Mucosa of descending colon (tissue), 3 donors: ENCODE measurements around the gene TSPO. TPM values are rescaled to one million over a fixed set of nuclear protein-coding genes. Genes with fewer than 3 reads are reported as not detected.

Source experiments
- ATAC-seq: fragments of 200-7000 bp; cut with Tn5 transposase; one replicate; pipeline ENCODE4 v1.9.1; 2020; ENCODE audit warnings: mild to moderate bottlenecking, moderate library complexity
- DNase-seq, 3 donors: peaks; one replicate each; pipeline ENCODE4 v3.0.0-alpha.2; 2020
- H3K36me3 ChIP-seq: fragments of 200-600 bp; one replicate; pipeline ENCODE4 v1.8.0; 2021; ENCODE audit warnings: low read depth, mild to moderate bottlenecking
- H3K4me1 ChIP-seq: fragments of 200-600 bp; one replicate; pipeline ENCODE4 v1.8.0; 2021; ENCODE audit warnings: low read depth, mild to moderate bottlenecking
- H3K4me3 ChIP-seq: fragments of 200-600 bp; one replicate; pipeline ENCODE4 v1.8.0; 2021; ENCODE audit warnings: mild to moderate bottlenecking
- H3K9me3 ChIP-seq: fragments of 200-600 bp; one replicate; pipeline ENCODE4 v1.8.0; 2021; ENCODE audit warnings: mild to moderate bottlenecking
- intact Hi-C, 2 donors: fragments of 100-400 bp; cut with DNase I in 1 of 2; cut with micrococcal nuclease in 1 of 2; formaldehyde crosslinking; loops; one replicate each; pipeline versions ENCODE4 v1.11.0 to v1.11.1; 2022; cut with DNase I, micrococcal nuclease
- total RNA-seq, 3 donors: library from RNA; stranded (reverse); fragmentation: NEBNext Ultra II Directional in 2 of 3; extraction: Animal tissue kit (Norgen Biotek cat#: 25700) in 2 of 3; gene quantifications; one replicate each; pipeline versions ENCODE4 v1.2.1 to v1.2.4, GENCODE V29; 2021 to 2023
- TF ChIP-seq, protein P1 (sequence below): fragments of 200-600 bp; IDR thresholded peaks from one replicate; pipeline ENCODE4 v1.8.0; 2022; ENCODE audit warnings: antibody characterized with exemption, mild to moderate bottlenecking
- donor health status: DM: no; HTN: no; CAD: no; lungs with moderate emphysema.
- donor health status: DM: no; HTN: no; CAD: no.
- donor health status: DM: no; HTN: yes; CAD: no.

TSPO gene
- total RNA-seq, 3 donors from 2014 or later = 134 to 281 (median 236) TPM

DNA sequence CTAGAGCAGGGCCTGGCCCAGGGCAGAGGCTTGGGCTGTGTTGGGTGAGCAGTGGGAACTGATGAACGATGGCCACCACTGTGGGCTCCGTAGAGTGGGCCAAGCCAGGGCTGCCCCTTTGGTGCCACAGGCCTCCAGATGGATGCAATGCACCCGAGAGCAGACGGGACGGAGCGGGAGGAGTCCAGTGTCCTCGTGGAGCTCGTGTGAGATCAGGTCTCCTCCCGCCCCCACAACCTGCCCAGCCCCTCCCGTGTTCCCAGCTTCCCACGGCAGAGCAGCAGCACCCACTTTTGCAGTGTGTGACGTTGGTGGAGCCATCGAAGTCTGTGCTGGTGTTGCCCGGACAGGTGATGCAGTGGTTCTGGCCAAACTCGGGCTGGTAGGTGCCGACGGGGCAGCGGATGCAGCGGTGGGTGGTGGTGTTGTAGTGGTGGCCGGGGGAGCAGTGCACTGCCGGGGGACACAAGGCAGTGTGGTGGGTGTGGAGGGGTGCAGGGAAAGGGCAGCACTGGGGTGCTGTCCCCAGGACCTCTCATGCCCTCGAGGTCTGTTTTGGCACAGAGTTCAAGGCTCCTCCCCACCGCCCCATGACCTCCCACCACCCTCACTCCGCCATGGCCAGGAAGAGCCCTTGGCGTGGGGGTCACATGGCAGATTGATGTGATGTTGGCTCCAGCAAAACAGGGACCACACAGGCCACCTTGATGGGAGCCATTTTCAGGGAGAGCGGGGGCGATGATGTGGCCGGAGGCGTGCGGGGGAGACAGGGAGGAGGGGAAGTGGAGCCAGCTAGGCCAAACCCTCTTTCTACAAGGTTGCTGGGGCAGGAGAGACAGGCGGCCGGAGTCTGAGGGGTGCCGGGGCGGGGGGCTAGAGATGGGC, 59.5 kb downstream of the TSPO start:
- H3K4me1 ChIP-seq = no peaks in the 10 kb centered on the region
- H3K4me3 ChIP-seq = no peak overlapping the region
- ATAC-seq (no peak), DNase-seq (peak in 1 of 3 donors; percentile 35)
- TF ChIP-seq, protein P1, sequence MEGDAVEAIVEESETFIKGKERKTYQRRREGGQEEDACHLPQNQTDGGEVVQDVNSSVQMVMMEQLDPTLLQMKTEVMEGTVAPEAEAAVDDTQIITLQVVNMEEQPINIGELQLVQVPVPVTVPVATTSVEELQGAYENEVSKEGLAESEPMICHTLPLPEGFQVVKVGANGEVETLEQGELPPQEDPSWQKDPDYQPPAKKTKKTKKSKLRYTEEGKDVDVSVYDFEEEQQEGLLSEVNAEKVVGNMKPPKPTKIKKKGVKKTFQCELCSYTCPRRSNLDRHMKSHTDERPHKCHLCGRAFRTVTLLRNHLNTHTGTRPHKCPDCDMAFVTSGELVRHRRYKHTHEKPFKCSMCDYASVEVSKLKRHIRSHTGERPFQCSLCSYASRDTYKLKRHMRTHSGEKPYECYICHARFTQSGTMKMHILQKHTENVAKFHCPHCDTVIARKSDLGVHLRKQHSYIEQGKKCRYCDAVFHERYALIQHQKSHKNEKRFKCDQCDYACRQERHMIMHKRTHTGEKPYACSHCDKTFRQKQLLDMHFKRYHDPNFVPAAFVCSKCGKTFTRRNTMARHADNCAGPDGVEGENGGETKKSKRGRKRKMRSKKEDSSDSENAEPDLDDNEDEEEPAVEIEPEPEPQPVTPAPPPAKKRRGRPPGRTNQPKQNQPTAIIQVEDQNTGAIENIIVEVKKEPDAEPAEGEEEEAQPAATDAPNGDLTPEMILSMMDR = no peak
- H3K36me3 ChIP-seq = no peaks in the 10 kb centered on the region
- no peaks in the 10 kb centered on the region for H3K9me3 ChIP-seq
- intact Hi-C loops = no loop called here

DNA sequence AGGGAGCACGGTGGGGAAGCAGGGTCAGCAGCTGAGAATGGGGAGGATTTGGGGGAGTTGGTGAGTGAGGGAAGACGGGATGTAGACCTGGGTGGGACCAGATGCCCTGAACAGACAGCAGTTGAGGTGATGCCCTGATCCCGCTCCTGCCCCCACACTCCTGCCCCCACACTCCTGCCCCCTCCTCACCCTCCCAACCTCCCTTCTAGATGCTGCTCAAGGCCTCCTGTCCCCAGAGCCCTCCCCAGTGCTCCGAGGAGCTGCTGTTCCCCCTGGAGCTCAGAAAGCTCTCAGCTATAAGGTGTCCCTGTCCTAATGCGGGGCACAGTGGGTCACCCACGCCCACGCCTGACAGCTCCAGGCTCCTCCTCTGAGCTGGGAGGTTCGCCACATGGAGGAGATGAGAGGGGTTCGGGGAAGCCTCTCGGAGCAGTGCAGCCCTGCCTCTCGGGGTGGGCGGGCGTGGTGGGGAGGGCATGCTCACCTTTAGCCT, 60.6 kb downstream of the TSPO start:
- no peak for ATAC-seq
- TF ChIP-seq, protein P1 = no peak
- H3K4me3 ChIP-seq = no peak overlapping the region
- DNase-seq = peak in 1 of 3 donors; percentile 24
- intact Hi-C loops = no loop called here
- H3K9me3 ChIP-seq = no peaks in the 10 kb centered on the region
- H3K4me1 ChIP-seq = no peaks in the 10 kb centered on the region
- no peaks in the 10 kb centered on the region for H3K36me3 ChIP-seq

- ATAC-seq (no peak), DNase-seq (peak in 1 of 3 donors; percentile 33)
- Histone ChIP-seq H3K36me3 (no peaks in the 10 kb centered on the region), H3K4me1 (no peaks in the 10 kb centered on the region), H3K4me3 (no peak overlapping the region), H3K9me3 (no peaks in the 10 kb centered on the region)
- TF ChIP-seq, protein P1 = no peak
- intact Hi-C loops = no loop called here
These were observed 61.1 kb downstream of the TSPO start for GRCh38 chr22:43212434-43212952.

Other genes with a start within 250 kb of the TSPO start
- gene PACSIN2, start 136.4 kb upstream of the TSPO start, total RNA-seq = 100 to 1,000 TPM; 132 to 184 (median 152) TPM
- gene TTLL1, start 62.2 kb upstream of the TSPO start, total RNA-seq = 1 to 10 TPM; 2.0 to 5.7 (median 3.4) TPM
- 10 to 100 TPM in 2 of 3 donors, 1 to 10 TPM in 1; 8.4 to 28.3 (median 20.6) TPM for gene BIK, start 40.8 kb upstream of the TSPO start, total RNA-seq
- 10 to 100 TPM; 16.1 to 18.8 (median 17.0) TPM for gene MCAT, start 8.2 kb upstream of the TSPO start, total RNA-seq
- 10 to 100 TPM; 47.6 to 95.2 (median 90.1) TPM for gene TTLL12, start 35.6 kb downstream of the TSPO start, total RNA-seq
- 10 to 100 TPM in 1 of 3 donors, 1 to 10 TPM in 2; 3.8 to 20.9 (median 4.7) TPM for gene SCUBE1, start 191.8 kb downstream of the TSPO start, total RNA-seq